Muscle layer of colon (tissue), 2 donors: ENCODE data around the gene GRIK3.
"Not testable (repeated sequence)": the region's sequence is repeated elsewhere in the genome, so short reads cannot be mapped to it uniquely, and the experiment has no call there.

Source experiments
- H3K27ac ChIP-seq: one replicate; pipeline ENCODE4 v1.7.0; 2013; ENCODE audit warnings: low read depth, mild to moderate bottlenecking, low read length, moderate library complexity
- H3K27me3 ChIP-seq, 2 donors: one replicate each; pipeline ENCODE4 v1.7.0; 2013; ENCODE audit warnings: low read length in 2 of 2, mild to moderate bottlenecking in 2 of 2; ENCODE audit not compliant: insufficient read depth in 2 of 2, control insufficient read depth in 1 of 2
- H3K36me3 ChIP-seq: one replicate; pipeline ENCODE4 v1.7.0; 2013; ENCODE audit warnings: mild to moderate bottlenecking, low read length; ENCODE audit not compliant: insufficient read depth
- H3K4me1 ChIP-seq: one replicate; pipeline ENCODE4 v1.7.0; 2013; ENCODE audit warnings: mild to moderate bottlenecking, low read length; ENCODE audit not compliant: insufficient read depth
- H3K4me3 ChIP-seq, 2 donors: one replicate each; pipeline ENCODE4 v1.7.0; 2013; ENCODE audit warnings: low read length in 2 of 2, low read depth in 1 of 2, mild to moderate bottlenecking in 1 of 2, moderate library complexity in 1 of 2
- H3K9ac ChIP-seq: one replicate; pipeline ENCODE4 v1.7.0; 2013; ENCODE audit warnings: low read length
- H3K9me3 ChIP-seq: one replicate; pipeline ENCODE4 v1.7.0; 2013; ENCODE audit warnings: mild to moderate bottlenecking, low read length
- donor health status: abdominal sarcoma.
- donor health status: Adenocarcinoma of cecum.

Gene GRIK3

GRCh38 chr1:36927826-36928225 lies 106.5 kb downstream of the GRIK3 start:
- H3K27me3 ChIP-seq: no peaks in the 10 kb centered on the region
- no peak overlapping the region for H3K4me3 ChIP-seq

GRCh38 chr1:36925251-36925650 lies 109.1 kb downstream of the GRIK3 start:
- Histone ChIP-seq H3K4me1 (no peaks in the 10 kb centered on the region), H3K4me3 (no peak overlapping the region), H3K27me3 (no peaks in the 10 kb centered on the region), H3K36me3 (no peaks in the 10 kb centered on the region), H3K9ac (no peak overlapping the region), H3K27ac (no peak overlapping the region), H3K9me3 (no peaks in the 10 kb centered on the region)

More at GRCh38 chr1:36927826-36928225, 106.5 kb downstream of the GRIK3 start:
- Histone ChIP-seq H3K27ac (no peak overlapping the region), H3K4me1 (no peaks in the 10 kb centered on the region), H3K9me3 (no peaks in the 10 kb centered on the region), H3K9ac (no peak overlapping the region), H3K36me3 (no peaks in the 10 kb centered on the region)

- Histone ChIP-seq H3K4me1 (no peaks in the 10 kb centered on the region), H3K9me3 (no peaks in the 10 kb centered on the region), H3K27me3 (peaks cover 0 to 4% of the 10 kb centered on the region in 2 donors)
Observed at GRCh38 chr1:36924282-36924811, 110.0 kb downstream of the GRIK3 start.

GRCh38 chr1:36922593-36923426 lies 111.5 kb downstream of the GRIK3 start:
- Histone ChIP-seq H3K9ac (no peak overlapping the region), H3K36me3 (no peaks in the 10 kb centered on the region), H3K4me1 (no peaks in the 10 kb centered on the region), H3K9me3 (no peaks in the 10 kb centered on the region), H3K27ac (no peak overlapping the region), H3K27me3 (peaks cover 0 to 4% of the 10 kb centered on the region in 2 donors), H3K4me3 (no peak overlapping the region)

More at GRCh38 chr1:36924282-36924811, 110.0 kb downstream of the GRIK3 start:
- no peak overlapping the region for H3K27ac ChIP-seq
- H3K9ac ChIP-seq: no peak overlapping the region
- H3K4me3 ChIP-seq: no peak overlapping the region
- H3K36me3 ChIP-seq: no peaks in the 10 kb centered on the region

GRCh38 chr1:36922071-36922470 lies 112.2 kb downstream of the GRIK3 start:
- Histone ChIP-seq H3K9ac (no peak overlapping the region), H3K4me1 (no peaks in the 10 kb centered on the region), H3K4me3 (no peak overlapping the region), H3K27me3 (peaks cover 0 to 4% of the 10 kb centered on the region in 2 donors), H3K9me3 (no peaks in the 10 kb centered on the region), H3K36me3 (no peaks in the 10 kb centered on the region), H3K27ac (no peak overlapping the region)

DNA sequence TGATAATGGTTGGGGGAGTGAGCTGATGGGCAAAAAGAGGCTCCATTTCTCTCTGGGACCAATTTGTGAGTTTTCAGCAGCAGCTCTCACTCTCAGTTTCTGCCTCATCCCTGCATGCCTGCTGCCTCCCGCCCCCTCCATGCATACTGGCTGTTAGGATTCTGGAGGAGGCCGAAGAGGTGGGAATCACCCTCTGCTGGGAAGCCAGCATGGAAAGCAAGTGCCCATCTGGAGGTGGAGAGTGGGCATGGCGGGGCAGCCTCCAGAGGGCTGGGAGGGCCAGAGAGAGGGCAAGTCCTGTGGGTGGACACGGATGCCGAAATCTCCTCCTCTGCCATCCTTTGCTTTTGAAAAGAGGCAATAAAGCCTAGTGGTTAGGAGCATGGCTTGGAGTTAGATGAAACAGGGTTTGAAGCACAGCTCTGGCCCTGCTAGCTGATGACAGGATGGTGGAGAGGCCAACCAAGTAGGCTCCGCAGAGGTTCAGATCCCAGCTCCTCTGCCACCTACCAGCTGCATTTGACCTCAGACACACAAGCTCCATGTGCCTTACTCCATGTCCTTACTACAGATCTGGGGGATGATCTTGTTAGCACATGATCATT lies 113.4 kb downstream of the GRIK3 start:
- H3K9ac ChIP-seq: no peak overlapping the region
- H3K36me3 ChIP-seq: no peaks in the 10 kb centered on the region
- no peaks in the 10 kb centered on the region for H3K4me1 ChIP-seq
- no peak overlapping the region for H3K4me3 ChIP-seq
- H3K27ac ChIP-seq: no peak overlapping the region
- peaks cover 0 to 4% of the 10 kb centered on the region in 2 donors for H3K27me3 ChIP-seq
- no peaks in the 10 kb centered on the region for H3K9me3 ChIP-seq

DNA sequence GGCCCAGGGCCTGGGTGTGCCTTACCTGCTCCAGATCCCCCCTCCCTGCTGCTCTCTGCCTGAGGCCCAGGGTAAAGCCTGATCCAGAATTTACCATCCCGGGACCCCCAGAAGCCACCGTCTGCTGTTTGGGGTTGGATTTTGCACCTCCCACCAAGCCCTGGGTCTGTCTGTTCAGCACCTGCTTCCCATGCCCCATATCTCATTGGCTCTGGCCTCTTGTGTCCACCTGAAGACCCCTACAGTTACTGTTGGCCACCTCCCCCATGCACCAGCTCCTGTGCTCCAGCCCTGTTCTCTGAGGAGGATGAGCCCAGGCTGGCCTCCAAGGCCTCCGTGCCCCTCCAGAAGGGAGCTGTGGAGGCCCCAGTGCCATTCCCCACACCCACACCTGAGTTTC lies 113.9 kb downstream of the GRIK3 start:
- H3K4me3 ChIP-seq: no peak overlapping the region
- no peaks in the 10 kb centered on the region for H3K36me3 ChIP-seq
- no peak overlapping the region for H3K27ac ChIP-seq

GRCh38 chr1:36919491-36920145 lies 114.7 kb downstream of the GRIK3 start:
- no peak overlapping the region for H3K27ac ChIP-seq
- H3K4me3 ChIP-seq: no peak overlapping the region
- peaks cover 0 to 4% of the 10 kb centered on the region in 2 donors for H3K27me3 ChIP-seq
- H3K9me3 ChIP-seq: no peaks in the 10 kb centered on the region
- no peak overlapping the region for H3K9ac ChIP-seq
- no peaks in the 10 kb centered on the region for H3K36me3 ChIP-seq
- H3K4me1 ChIP-seq: no peaks in the 10 kb centered on the region

More for the DNA sequence above, 113.9 kb downstream of the GRIK3 start:
- no peaks in the 10 kb centered on the region for H3K9me3 ChIP-seq
- no peak overlapping the region for H3K9ac ChIP-seq
- peaks cover 0 to 4% of the 10 kb centered on the region in 2 donors for H3K27me3 ChIP-seq
- no peaks in the 10 kb centered on the region for H3K4me1 ChIP-seq

GRCh38 chr1:36918604-36919003 lies 115.7 kb downstream of the GRIK3 start:
- Histone ChIP-seq H3K27ac (no peak overlapping the region), H3K9me3 (no peaks in the 10 kb centered on the region), H3K36me3 (no peaks in the 10 kb centered on the region), H3K9ac (no peak overlapping the region), H3K4me3 (no peak overlapping the region), H3K27me3 (peaks cover 0 to 9% of the 10 kb centered on the region in 2 donors), H3K4me1 (no peaks in the 10 kb centered on the region)

DNA sequence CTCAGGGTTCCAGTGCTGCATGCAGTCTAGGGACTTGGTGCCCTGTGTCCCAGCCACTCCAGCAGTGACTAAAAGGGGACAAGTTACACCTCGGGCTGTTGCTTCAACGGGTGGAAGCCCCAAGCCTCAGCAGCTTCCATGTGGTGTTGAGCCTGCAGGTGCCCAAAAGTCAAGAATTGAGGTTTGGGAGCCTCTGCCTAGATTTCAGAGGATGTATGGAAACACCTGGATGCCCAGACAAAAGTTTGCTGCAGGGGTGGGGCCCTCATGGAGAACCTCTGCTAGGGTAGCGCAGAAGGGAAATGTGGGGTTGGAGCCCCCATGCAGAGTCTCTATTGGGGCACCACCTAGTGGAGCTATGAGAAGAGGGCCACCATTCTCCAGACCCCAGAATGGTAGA lies 117.8 kb downstream of the GRIK3 start:
- not testable (repeated sequence) for H3K27ac ChIP-seq, H3K27me3 ChIP-seq

GRCh38 chr1:36913484-36914060 lies 120.7 kb downstream of the GRIK3 start:
- no peaks in the 10 kb centered on the region for H3K36me3 ChIP-seq
- H3K27ac ChIP-seq: no peak overlapping the region
- H3K4me3 ChIP-seq: no peak overlapping the region
- no peaks in the 10 kb centered on the region for H3K9me3 ChIP-seq
- no peak overlapping the region for H3K9ac ChIP-seq
- H3K27me3 ChIP-seq: peaks cover 0 to 6% of the 10 kb centered on the region in 2 donors
- H3K4me1 ChIP-seq: no peaks in the 10 kb centered on the region

More for the DNA sequence above, 117.8 kb downstream of the GRIK3 start:
- H3K4me3 ChIP-seq, H3K9ac ChIP-seq, H3K9me3 ChIP-seq, H3K4me1 ChIP-seq, H3K36me3 ChIP-seq: not testable (repeated sequence)
